Erythroblast (primary cell): ENCODE measurements around the gene ADARB2.

ENCODE experiments used
- GATA1 ChIP-seq: IDR thresholded peaks from 2 replicates; pipeline ENCODE4 v1.6.1; 2011; ENCODE audit warnings: low read depth, mild to moderate bottlenecking, control low read depth, low read length, moderate library complexity
- POLR2A ChIP-seq: IDR thresholded peaks from 2 replicates; pipeline ENCODE4 v1.6.1; 2011; ENCODE audit warnings: mild to moderate bottlenecking, low read length

GRCh38 chr10:1255118-1255517, 482.2 kb downstream of the ADARB2 start:
- TF ChIP-seq POLR2A (no peak), GATA1 (no peak)
